Nephron progenitor cell (in vitro differentiated cells): Measurements from ENCODE around the gene UNC80.

Experiments
- DNase-seq: peaks from one replicate; pipeline ENCODE4 v3.0.0; 2021
- H3K27ac Mint-ChIP-seq: 2 replicates; pipeline ENCODE4 v1.8.0; 2021; ENCODE audit warnings: mild to moderate bottlenecking, moderate library complexity, mixed read lengths
- H3K27me3 Mint-ChIP-seq: 2 replicates; pipeline ENCODE4 v1.8.0; 2021; ENCODE audit warnings: mild to moderate bottlenecking, low read depth, mixed read lengths; ENCODE audit not compliant: poor library complexity
- H3K36me3 Mint-ChIP-seq: 2 replicates; pipeline ENCODE4 v1.8.0; 2021; ENCODE audit warnings: low read depth, mixed read lengths
- H3K4me1 Mint-ChIP-seq: 2 replicates; pipeline ENCODE4 v1.8.0; 2021; ENCODE audit warnings: mixed read lengths
- H3K4me3 Mint-ChIP-seq: 2 replicates; pipeline ENCODE4 v1.8.0; 2021; ENCODE audit warnings: mild to moderate bottlenecking, moderate library complexity, mixed read lengths
- H3K9me3 Mint-ChIP-seq: 2 replicates; pipeline ENCODE4 v1.8.0; 2021; ENCODE audit warnings: mild to moderate bottlenecking, moderate library complexity, mixed read lengths
- TF ChIP-seq, protein P1 (sequence below): fragments of 200-600 bp; sonication (generic); IDR thresholded peaks from 2 replicates; pipeline ENCODE4 v1.5.0; 2021; ENCODE audit warnings: antibody characterized with exemption

Gene UNC80

DNA sequence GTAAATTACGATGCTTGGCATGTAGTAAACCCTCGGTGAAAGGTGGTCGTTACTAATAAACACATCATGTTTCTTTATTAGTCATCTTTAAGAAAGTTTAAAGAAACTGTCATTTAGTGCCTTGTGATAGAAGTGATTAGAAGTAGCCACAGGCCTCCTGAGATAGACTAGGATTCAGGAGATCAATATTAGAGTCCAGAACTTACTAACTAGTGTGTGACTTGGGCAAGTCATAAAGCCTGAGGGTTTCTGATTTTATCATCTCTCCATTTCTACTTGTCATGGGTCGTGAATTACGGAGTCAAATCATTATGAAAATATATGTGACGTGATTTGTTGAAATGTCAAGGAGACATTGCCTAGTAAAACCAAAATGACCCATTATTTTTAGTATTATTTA lies 237.5 kb downstream of the UNC80 start:
- TF ChIP-seq, protein P1, sequence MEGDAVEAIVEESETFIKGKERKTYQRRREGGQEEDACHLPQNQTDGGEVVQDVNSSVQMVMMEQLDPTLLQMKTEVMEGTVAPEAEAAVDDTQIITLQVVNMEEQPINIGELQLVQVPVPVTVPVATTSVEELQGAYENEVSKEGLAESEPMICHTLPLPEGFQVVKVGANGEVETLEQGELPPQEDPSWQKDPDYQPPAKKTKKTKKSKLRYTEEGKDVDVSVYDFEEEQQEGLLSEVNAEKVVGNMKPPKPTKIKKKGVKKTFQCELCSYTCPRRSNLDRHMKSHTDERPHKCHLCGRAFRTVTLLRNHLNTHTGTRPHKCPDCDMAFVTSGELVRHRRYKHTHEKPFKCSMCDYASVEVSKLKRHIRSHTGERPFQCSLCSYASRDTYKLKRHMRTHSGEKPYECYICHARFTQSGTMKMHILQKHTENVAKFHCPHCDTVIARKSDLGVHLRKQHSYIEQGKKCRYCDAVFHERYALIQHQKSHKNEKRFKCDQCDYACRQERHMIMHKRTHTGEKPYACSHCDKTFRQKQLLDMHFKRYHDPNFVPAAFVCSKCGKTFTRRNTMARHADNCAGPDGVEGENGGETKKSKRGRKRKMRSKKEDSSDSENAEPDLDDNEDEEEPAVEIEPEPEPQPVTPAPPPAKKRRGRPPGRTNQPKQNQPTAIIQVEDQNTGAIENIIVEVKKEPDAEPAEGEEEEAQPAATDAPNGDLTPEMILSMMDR, result no peak
- no peaks in the 10 kb centered on the region for H3K27me3 Mint-ChIP-seq
- H3K9me3 Mint-ChIP-seq, result no peaks in the 10 kb centered on the region
- H3K4me1 Mint-ChIP-seq, result peaks cover 17% of the 10 kb centered on the region
- H3K4me3 Mint-ChIP-seq, result no peak overlapping the region
- DNase-seq, result no peak
- H3K27ac Mint-ChIP-seq, result no peak overlapping the region
- peaks cover 55% of the 10 kb centered on the region for H3K36me3 Mint-ChIP-seq

DNA sequence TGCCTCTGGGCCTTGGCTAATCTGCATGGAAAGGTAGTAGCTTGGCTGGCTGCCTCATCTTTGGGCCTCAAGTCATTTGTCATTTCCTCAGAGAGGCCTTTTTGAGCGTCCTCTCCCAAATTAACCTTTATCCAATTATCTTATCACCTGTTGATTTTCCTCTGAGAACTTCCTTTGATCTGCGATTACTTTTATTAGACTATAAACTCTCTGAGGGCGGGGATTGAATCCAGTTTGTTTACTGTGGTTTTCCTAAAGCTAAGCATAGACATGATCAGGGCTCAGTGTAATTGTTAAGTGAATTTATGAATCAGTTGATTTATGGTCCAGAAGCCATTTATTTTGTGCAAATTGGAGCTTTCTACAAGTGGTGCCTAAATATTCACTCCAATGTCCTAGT lies 238.3 kb downstream of the UNC80 start:
- no peak overlapping the region for H3K4me3 Mint-ChIP-seq

DNA sequence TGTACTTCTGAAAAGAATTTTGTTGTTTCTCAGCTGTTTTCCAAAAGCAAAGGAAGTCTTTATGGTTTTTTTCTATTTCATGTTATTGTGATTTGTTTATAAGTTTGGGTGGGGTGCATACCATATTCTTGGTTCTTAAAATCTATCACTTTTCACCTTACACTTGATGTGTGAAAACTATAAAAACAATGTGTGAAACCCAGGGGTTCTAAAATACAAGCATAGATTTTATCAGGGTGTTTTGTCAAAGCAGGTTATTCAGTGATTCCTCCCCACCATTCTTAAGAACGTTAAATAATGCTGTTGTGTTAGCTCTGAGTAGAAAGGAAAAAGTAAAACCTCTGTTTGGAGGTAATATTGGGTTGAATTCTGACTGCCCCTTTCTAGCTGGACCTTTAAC lies 248.5 kb downstream of the UNC80 start:
- DNase-seq, result no peak
- TF ChIP-seq, protein P1, result no peak
- Mint-ChIP-seq H3K36me3 (peaks cover 62% of the 10 kb centered on the region), H3K4me1 (no peaks in the 10 kb centered on the region), H3K27ac (no peak overlapping the region), H3K4me3 (no peak overlapping the region), H3K27me3 (no peaks in the 10 kb centered on the region), H3K9me3 (no peaks in the 10 kb centered on the region)

More for the DNA sequence above, 238.3 kb downstream of the UNC80 start:
- Mint-ChIP-seq H3K36me3 (peaks cover 58% of the 10 kb centered on the region), H3K27me3 (no peaks in the 10 kb centered on the region), H3K4me1 (peaks cover 10% of the 10 kb centered on the region), H3K27ac (peak overlapping the region; percentile 3), H3K9me3 (no peaks in the 10 kb centered on the region)
- TF ChIP-seq, protein P1, result no peak
- no peak for DNase-seq

DNA sequence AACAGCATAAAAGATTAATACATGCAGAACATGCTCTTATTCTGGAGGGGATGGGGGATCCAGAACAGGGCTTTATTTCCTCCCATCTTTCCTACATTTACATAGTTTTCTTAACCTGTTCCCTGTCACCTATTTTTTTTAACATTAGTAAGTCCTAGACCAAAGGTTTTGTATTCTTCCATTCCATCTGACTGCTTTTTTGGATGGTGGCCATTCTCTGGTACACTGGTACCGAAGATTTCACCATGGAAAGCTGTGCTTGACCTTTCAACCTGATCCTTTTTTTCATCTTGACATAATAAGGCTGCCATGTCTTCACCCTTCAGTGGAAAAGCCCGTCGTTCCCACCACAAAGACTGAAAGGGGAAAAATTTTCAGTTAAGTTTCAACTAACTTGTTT lies 251.2 kb downstream of the UNC80 start:
- DNase-seq, result no peak
- H3K4me3 Mint-ChIP-seq, result no peak overlapping the region
- no peak overlapping the region for H3K27ac Mint-ChIP-seq
- H3K27me3 Mint-ChIP-seq, result no peaks in the 10 kb centered on the region
- H3K36me3 Mint-ChIP-seq, result peaks cover 60% of the 10 kb centered on the region
- H3K4me1 Mint-ChIP-seq, result no peaks in the 10 kb centered on the region
- TF ChIP-seq, protein P1, result no peak
- no peaks in the 10 kb centered on the region for H3K9me3 Mint-ChIP-seq

DNA sequence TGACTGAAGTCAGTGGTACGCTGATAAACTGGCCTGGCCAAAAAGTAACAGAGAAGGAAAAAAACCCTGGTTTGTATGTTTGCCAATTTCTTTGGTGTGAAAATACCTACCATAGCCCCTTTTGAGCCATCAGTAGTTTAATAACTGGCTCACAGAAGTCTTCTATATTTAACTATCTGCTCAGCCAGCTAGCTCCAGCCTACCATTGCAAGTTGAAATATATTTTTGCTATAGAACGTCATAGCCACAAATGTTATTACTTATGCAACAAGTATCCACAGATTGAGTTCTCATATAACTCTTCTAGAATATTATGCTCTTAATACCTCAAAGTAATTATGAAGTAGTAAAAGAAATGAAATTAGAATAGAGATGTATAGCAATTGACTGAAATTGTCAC lies 256.0 kb downstream of the UNC80 start:
- H3K4me1 Mint-ChIP-seq, result no peaks in the 10 kb centered on the region
- H3K27me3 Mint-ChIP-seq, result no peaks in the 10 kb centered on the region
- TF ChIP-seq, protein P1, result no peak
- H3K27ac Mint-ChIP-seq, result no peak overlapping the region
- no peaks in the 10 kb centered on the region for H3K9me3 Mint-ChIP-seq
- H3K4me3 Mint-ChIP-seq, result no peak overlapping the region
- no peak for DNase-seq
- peaks cover 43% of the 10 kb centered on the region for H3K36me3 Mint-ChIP-seq

DNA sequence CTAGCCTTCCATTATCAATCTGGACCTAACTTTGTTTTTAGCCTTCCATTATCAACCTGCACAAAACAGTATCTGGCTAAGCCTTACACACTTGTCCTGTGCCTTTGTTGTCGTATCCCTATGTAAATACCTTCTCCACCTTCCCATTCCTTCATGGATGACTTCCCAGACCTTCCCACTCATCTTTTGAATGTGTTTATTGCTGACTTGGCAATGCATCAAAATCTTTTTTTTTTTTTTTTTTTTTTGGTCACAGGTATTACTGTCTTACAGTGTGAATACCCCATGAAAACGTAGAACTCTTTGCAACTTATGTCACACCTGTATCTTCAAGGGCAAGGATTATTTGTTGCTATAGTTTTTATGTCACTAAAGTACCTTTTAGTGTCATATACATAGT lies 256.5 kb downstream of the UNC80 start:
- TF ChIP-seq, protein P1, result no peak
- DNase-seq, result no peak
- Mint-ChIP-seq H3K4me3 (no peak overlapping the region), H3K27ac (peak overlapping the region; percentile 62), H3K27me3 (peaks cover 5% of the 10 kb centered on the region), H3K4me1 (no peaks in the 10 kb centered on the region), H3K36me3 (peaks cover 43% of the 10 kb centered on the region), H3K9me3 (no peaks in the 10 kb centered on the region)
